Measurements from ENCODE around the gene ABHD6. TPM values are rescaled to one million over a fixed set of nuclear protein-coding genes. Genes with fewer than 3 reads are reported as not detected.
"Not testable (repeated sequence)": the region's sequence is repeated elsewhere in the genome, so short reads cannot be mapped to it uniquely, and the experiment has no call there.

Gene ABHD6
- total RNA-seq, 1 experiment from 2014 or later: 18.9 TPM

DNA sequence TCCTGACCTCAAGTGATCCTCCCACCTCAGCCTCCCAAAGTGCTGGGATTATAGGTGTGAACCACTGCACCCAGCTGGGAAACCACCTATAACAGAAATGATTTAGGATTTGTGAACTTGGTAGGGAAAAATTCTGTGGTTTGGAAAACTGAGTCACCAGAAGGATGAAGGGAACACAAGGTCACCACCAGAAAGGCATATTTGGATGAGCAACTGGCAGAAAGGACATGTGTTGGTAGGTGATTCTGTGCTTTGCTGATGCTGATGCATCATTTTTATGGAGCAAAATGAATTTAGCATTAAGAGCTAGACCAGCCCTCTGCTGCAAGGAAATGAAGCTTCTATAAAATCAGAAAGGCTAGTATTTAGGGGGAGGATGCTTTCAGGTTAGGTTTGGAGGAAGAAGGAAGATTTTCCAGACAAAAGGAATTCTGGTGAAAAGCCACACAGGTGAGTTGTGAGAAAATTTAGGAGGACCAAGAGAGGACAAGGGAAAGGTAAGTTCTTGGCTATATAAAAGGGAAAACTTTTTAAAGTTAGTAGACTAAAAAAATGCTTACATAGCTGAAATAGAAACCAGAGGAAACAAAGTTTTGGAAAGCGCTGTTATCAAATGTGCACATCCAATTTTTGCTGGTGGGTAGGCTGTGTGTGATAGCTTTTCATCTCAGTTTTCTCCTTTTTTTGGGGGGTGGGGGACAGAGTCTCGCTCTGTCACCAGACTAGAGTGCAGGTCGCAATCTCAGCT lies 98.7 kb downstream of the ABHD6 start:
- Histone ChIP-seq H3K27ac (ENCODE audit: low read length) (no peak overlapping the region), H3K9me3 (ENCODE audit: control insufficient read depth, insufficient read depth, low read depth, low read length) (no peaks in the 10 kb centered on the region), H3K36me3 (ENCODE audit: control insufficient read depth, insufficient read depth, low read length) (no peaks in the 10 kb centered on the region), H3K4me3 (ENCODE audit: low read depth in 2 of 2, low read length in 2 of 2) (no peak overlapping the region), H3K4me1 (ENCODE audit: control insufficient read depth, insufficient read depth, low read length) (peaks cover 8% of the 10 kb centered on the region), H3K27me3 (ENCODE audit: control insufficient read depth, insufficient read depth, low read length) (no peaks in the 10 kb centered on the region)
- TF ChIP-seq, protein P1, sequence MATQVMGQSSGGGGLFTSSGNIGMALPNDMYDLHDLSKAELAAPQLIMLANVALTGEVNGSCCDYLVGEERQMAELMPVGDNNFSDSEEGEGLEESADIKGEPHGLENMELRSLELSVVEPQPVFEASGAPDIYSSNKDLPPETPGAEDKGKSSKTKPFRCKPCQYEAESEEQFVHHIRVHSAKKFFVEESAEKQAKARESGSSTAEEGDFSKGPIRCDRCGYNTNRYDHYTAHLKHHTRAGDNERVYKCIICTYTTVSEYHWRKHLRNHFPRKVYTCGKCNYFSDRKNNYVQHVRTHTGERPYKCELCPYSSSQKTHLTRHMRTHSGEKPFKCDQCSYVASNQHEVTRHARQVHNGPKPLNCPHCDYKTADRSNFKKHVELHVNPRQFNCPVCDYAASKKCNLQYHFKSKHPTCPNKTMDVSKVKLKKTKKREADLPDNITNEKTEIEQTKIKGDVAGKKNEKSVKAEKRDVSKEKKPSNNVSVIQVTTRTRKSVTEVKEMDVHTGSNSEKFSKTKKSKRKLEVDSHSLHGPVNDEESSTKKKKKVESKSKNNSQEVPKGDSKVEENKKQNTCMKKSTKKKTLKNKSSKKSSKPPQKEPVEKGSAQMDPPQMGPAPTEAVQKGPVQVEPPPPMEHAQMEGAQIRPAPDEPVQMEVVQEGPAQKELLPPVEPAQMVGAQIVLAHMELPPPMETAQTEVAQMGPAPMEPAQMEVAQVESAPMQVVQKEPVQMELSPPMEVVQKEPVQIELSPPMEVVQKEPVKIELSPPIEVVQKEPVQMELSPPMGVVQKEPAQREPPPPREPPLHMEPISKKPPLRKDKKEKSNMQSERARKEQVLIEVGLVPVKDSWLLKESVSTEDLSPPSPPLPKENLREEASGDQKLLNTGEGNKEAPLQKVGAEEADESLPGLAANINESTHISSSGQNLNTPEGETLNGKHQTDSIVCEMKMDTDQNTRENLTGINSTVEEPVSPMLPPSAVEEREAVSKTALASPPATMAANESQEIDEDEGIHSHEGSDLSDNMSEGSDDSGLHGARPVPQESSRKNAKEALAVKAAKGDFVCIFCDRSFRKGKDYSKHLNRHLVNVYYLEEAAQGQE (IDR thresholded peaks at IDR 0.05; ENCODE audit: insufficient read depth in 1 of 2, low read depth in 2 of 2, low read length in 1 of 2): no peak
- no peak for TF ChIP-seq TCF7L2 (IDR thresholded peaks at IDR 0.05; ENCODE audit: low read depth, low read length)
- TF ChIP-seq, protein P2, sequence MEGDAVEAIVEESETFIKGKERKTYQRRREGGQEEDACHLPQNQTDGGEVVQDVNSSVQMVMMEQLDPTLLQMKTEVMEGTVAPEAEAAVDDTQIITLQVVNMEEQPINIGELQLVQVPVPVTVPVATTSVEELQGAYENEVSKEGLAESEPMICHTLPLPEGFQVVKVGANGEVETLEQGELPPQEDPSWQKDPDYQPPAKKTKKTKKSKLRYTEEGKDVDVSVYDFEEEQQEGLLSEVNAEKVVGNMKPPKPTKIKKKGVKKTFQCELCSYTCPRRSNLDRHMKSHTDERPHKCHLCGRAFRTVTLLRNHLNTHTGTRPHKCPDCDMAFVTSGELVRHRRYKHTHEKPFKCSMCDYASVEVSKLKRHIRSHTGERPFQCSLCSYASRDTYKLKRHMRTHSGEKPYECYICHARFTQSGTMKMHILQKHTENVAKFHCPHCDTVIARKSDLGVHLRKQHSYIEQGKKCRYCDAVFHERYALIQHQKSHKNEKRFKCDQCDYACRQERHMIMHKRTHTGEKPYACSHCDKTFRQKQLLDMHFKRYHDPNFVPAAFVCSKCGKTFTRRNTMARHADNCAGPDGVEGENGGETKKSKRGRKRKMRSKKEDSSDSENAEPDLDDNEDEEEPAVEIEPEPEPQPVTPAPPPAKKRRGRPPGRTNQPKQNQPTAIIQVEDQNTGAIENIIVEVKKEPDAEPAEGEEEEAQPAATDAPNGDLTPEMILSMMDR (IDR thresholded peaks at IDR 0.05): no peak
- no peak for TF ChIP-seq POLR2AphosphoS5 (IDR thresholded peaks at IDR 0.05; ENCODE audit: low read depth, low read length)
- TF ChIP-seq SIN3A (IDR thresholded peaks at IDR 0.05; ENCODE audit: borderline replicate concordance, insufficient read depth, low read depth, low read length): no peak
- ChIA-PET POLR2A (no interaction called here), CTCF (no interaction called here)
- DNase-seq (ENCODE audit: low read depth, low spot score) (no peak), ATAC-seq (no peak)
- in situ Hi-C loops (cut with HindIII; ENCODE audit: low pct_unique_long_range_greater_than_20kb, low sequenced_read_pairs) (no loop called here), intact Hi-C loops (cut with micrococcal nuclease; ENCODE audit: unreplicated experiment) (loop anchor here (5.0 kb wide), 1 partner anchor 76 kb away; no protein-coding TSS in a partner anchor)
- BruUV-seq (replicated peaks): no TSS peak

DNA sequence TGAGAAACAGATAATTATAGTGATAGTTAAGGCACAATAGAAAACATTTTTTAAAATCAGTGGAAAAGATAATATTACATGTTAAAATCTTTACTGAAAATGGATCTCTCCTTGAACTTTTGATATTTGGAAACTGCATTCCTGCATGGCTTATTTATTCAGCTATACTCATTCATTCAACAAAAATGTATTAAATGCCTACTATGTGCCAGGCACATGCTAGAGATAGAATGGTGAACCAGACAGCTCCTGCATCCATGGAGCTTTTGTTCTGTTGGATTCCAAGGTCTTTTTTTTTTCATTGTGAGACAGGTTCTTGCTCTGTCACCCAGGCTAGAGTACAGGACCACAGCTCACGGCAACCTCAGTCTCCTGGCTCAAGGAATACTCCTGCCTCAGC lies 99.6 kb downstream of the ABHD6 start:
- H3K27me3 ChIP-seq (ENCODE audit: control insufficient read depth, insufficient read depth, low read length): no peaks in the 10 kb centered on the region
- no peaks in the 10 kb centered on the region for H3K36me3 ChIP-seq (ENCODE audit: control insufficient read depth, insufficient read depth, low read length)
- no TSS peak for BruUV-seq (replicated peaks)
- POLR2A ChIA-PET: no interaction called here
- H3K4me1 ChIP-seq (ENCODE audit: control insufficient read depth, insufficient read depth, low read length): peaks cover 6% of the 10 kb centered on the region
- no peaks in the 10 kb centered on the region for H3K9me3 ChIP-seq (ENCODE audit: control insufficient read depth, insufficient read depth, low read depth, low read length)
- no peak for ATAC-seq
- intact Hi-C loops (cut with micrococcal nuclease; ENCODE audit: unreplicated experiment): loop anchor here (5.0 kb wide), 1 partner anchor 75 kb away; no protein-coding TSS in a partner anchor
- TF ChIP-seq TCF7L2 (IDR thresholded peaks at IDR 0.05; ENCODE audit: low read depth, low read length) (no peak), SIN3A (IDR thresholded peaks at IDR 0.05; ENCODE audit: borderline replicate concordance, insufficient read depth, low read depth, low read length) (no peak), POLR2AphosphoS5 (IDR thresholded peaks at IDR 0.05; ENCODE audit: low read depth, low read length) (no peak)
- TF ChIP-seq, protein P1 (IDR thresholded peaks at IDR 0.05; ENCODE audit: insufficient read depth in 1 of 2, low read depth in 2 of 2, low read length in 1 of 2): no peak
- TF ChIP-seq, protein P2 (IDR thresholded peaks at IDR 0.05): no peak
- H3K4me3 ChIP-seq (ENCODE audit: low read depth in 2 of 2, low read length in 2 of 2): no peak overlapping the region
- DNase-seq (ENCODE audit: low read depth, low spot score): no peak
- CTCF ChIA-PET: interaction anchor here (0.6 kb wide), 1 partner anchor 160 kb away, joined by 3 read pairs; no protein-coding TSS in a partner anchor
- H3K27ac ChIP-seq (ENCODE audit: low read length): no peak overlapping the region
- in situ Hi-C loops (cut with HindIII; ENCODE audit: low pct_unique_long_range_greater_than_20kb, low sequenced_read_pairs): no loop called here

DNA sequence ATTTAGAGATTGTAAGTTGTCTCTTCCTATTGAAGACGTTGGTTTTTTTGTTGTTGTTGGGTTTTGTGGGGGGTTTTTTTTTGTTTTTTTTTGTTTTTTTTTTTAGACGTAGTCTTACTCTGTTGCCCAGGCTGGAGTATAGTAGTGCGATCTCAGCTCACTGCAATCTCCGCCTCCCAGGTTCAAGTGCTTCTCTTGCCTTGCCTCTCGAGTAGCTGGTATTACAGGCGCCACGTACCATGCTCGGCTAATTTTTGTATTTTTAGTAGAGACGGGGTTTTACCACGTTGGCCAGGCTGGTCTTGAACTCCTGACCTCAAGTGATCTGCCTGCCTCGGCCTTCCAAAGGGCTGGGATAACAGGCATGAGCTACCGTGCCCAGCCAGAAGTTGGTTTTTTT lies 101.6 kb downstream of the ABHD6 start:
- not testable (repeated sequence) for BruUV-seq (replicated peaks)

More for the DNA sequence above, 101.6 kb downstream of the ABHD6 start:
- POLR2A ChIA-PET: interaction anchor here (0.7 kb wide), 1 partner anchor 64 kb away, joined by 7 read pairs; no protein-coding TSS in a partner anchor
- CTCF ChIA-PET; H3K4me1 ChIP-seq (ENCODE audit: control insufficient read depth, insufficient read depth, low read length); H3K9me3 ChIP-seq (ENCODE audit: control insufficient read depth, insufficient read depth, low read depth, low read length); DNase-seq (ENCODE audit: low read depth, low spot score); ATAC-seq; H3K27ac ChIP-seq (ENCODE audit: low read length); H3K36me3 ChIP-seq (ENCODE audit: control insufficient read depth, insufficient read depth, low read length); H3K27me3 ChIP-seq (ENCODE audit: control insufficient read depth, insufficient read depth, low read length); H3K4me3 ChIP-seq (ENCODE audit: low read depth in 2 of 2, low read length in 2 of 2); in situ Hi-C loops (cut with HindIII; ENCODE audit: low pct_unique_long_range_greater_than_20kb, low sequenced_read_pairs): not testable (repeated sequence)
- intact Hi-C loops (cut with micrococcal nuclease; ENCODE audit: unreplicated experiment): loop anchor here (5.0 kb wide), 1 partner anchor 73 kb away; no protein-coding TSS in a partner anchor

Data from Panc1 (cell line).